Measurements from ENCODE around the gene CHKA.
A peak's percentile ranks its signal among the peaks of the same experiment; 100 is the strongest.

CHKA gene

DNA sequence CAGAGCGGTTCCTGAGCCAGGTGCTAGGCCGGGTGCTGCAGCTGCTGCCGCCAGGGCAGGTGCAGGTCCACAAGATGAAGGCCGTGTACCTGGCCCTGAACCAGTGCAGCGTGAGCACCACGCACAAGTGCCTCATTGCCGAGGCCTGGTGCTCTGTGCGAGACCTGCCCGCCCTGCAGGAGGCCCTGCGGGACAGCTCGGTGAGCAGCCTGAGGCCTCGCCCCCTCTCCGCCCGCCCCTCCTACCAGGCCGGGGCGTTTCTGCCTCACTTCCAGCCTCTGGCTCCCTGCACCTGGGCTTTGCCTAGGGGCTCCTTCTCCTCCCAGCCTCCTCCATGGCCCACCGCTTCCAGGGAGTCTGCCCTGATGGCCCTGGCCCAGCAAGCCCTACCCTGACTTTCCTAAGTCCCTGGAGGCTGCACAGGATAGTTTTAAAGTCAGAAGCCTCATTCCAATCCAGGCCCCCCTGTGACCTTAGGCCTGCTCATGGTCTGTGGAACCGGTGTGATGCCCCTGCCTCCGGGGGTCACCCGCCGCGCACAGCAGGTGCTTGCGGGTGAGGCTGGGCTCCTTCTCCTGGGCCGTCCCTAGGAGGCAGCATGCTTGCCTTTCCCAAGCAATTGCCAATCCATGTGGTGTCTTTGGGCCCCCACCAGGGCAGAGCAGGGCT, 76.9 kb downstream of the CHKA start:
- DNase-seq (ENCODE audit: low read depth), result no peak

DNA sequence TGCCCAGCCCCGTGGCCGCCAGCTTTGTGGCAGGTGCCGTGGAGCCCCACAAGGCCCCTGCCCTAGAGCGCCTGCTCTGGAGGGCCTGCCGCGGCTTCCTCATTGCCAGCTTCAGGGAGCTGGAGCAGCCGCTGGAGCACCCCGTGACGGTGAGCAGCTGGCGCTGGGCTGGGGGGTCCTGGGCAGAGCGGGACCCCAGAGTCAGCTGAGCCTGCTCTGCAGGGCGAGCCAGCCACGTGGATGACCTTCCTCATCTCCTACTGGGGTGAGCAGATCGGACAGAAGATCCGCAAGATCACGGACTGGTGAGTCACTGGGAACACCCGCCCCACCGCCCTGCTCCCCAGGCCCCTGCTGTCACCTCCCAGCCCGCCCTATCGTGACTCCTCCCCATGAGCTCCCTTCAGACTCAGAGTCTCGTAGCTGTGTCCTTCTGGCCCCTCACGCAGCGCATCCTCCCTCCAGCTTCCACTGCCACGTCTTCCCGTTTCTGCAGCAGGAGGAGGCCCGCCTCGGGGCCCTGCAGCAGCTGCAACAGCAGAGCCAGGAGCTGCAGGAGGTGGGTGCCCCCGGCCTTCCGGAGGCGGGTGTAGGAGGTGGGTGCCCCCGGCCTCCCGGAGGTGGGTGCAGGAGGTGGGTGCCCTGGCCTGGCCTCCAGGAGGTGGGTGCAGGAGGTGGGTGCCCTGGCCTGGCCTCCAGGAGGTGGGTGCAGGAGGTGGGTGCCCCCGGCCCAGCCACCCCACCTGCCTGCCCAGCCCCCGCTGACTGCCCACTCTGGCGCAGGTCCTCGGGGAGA, 77.6 kb downstream of the CHKA start:
- no peak for DNase-seq (ENCODE audit: low read depth)

DNA sequence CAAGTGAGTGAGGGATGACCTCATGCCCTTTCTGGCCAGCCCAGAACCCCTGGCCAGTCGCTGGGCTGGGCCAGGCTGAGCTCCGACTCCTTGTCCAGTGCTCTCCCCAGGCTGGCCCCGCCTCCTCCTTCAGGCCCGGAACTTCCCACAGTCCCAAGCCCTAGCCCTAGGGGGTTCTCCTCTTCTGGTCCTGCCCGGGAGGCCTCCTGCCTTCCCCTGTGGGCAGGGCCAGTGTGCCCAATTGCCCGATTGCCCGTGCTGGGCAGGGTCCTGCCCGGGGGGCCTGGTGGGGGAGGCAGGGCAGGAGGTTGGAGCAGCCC, 78.2 kb downstream of the CHKA start:
- DNase-seq (ENCODE audit: low read depth), result no peak

DNA sequence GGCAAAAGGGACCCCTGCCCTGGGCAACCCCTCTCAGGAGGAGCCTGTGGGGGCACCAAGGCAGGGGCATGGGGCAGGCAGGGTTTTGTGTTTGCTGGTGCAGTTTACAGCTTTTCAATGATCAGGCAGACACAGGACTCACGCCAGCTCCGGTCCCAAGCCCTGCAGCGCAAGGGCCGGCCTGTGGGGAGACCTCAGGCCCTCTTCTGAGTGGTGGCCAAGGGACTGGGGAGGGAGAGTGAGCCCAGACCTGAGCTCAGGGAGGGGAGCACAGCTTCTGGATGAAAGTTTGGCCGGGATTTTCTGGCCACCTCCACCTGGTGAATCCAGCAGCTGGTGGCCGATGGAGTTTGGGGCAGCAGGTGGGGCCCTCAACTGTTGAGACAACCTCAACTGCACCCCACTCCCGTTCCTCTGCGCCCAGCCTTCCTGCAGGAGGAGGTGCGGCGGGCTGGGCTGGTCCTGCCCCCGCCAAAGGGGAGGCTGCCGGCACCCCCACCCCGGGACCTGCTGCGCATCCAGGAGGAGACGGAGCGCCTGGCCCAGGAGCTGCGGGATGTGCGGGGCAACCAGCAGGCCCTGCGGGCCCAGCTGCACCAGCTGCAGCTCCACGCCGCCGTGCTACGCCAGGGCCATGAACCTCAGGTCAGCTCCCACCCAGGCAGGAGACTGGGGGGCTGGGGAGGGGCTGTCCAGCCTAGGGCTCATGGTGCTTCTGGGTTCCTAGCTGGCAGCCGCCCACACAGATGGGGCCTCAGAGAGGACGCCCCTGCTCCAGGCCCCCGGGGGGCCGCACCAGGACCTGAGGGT, 78.8 kb downstream of the CHKA start:
- DNase-seq (ENCODE audit: low read depth), result no peak

DNA sequence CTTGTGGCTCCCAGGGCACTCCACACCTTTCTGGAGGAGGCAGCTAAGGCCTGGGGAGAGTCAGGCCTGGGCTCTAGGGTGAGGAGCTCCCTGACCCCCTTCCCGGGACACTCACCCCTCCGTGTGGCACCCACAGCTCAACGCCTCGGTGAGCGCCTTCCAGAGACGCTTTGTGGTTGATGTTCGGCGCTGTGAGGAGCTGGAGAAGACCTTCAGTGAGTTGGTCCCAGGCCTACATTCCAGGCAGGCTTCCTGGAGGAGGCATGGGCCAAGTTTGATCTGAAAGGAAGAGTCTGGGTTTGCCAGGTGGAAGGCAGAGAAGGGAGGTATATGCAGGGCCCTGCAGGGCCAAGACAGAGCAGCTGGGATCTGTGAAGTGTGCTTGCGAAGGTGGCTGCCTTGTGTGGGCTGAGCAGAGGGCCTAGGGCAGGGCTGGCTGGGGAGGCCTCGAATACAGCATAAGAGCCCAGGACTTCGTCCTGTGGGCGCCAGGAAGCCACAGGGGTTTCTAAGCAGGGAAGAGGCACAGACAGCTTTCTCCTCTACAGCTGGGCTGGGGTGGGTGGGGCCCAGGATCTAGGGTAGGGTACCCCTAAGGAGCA, 79.5 kb downstream of the CHKA start:
- DNase-seq (ENCODE audit: low read depth), result no peak

DNA sequence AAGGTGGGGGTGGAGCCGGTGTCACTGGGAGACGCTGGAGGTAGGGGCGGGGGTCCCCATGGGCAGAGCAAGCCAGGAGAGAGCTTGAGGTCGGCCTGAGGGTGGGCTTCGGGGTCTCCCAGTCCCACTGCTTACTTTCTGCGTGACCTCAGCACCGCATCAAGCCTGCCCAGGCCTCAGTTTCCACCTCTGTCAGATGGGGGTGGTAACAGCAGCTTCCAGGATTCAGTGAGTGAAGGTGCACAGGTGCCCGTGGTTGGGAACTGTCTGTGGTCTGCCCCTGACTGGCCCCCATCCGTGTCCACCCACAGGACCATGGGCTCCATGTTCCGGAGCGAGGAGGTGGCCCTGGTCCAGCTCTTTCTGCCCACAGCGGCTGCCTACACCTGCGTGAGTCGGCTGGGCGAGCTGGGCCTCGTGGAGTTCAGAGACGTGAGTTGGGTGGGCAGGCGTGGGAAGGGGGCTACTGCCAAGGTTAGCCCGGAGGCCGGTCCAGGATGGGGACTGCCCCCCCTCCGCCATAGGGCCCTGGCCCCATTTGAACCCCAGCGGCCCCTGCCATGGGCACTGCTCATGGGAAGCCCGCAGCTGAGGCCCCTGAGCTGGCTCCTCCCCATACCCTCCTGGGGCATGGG, 80.1 kb downstream of the CHKA start:
- no peak for DNase-seq (ENCODE audit: low read depth)

DNA sequence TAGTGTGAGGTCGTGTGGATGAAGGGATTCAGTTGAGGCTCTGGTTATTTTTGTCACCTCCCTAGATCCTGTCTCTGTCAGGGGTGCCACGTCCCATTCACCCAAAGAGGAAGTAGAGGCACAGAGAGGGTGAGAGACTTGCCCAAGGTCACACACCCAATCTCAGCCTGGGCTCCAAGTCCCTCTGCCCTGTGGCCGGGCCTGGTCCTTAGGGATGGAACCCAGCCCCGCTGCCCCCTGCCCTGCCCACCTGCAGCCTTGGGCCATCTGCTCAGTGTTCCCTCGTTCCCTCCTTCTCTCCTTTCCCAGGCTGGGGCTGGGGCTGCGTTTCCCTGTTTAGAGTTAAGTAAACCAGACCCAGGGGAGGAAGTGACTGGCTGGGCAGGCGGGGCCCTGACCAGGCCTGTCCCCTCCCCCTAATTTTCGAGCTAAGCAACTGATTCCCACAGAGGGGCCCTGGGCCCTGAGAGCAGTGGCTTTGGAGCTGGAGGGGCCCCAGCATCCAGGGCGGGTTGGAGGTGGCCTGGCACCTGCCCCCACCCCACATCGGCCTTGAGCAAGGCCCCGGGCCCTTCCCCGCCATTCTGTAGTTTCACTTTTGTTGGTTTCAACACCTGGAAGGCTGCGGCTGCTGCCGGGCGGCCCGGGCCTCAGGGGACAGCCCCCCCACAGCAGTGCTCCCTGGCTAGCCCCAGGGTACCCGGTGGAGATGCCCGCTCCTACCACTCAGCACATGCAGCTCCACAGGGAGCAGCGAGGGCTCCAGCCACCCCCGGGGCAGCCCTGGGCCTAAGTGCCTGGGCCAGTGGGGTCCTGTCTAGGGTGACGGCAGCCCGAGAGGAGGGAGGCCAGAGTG, 80.9 kb downstream of the CHKA start:
- no peak for DNase-seq (ENCODE audit: low read depth)

DNA sequence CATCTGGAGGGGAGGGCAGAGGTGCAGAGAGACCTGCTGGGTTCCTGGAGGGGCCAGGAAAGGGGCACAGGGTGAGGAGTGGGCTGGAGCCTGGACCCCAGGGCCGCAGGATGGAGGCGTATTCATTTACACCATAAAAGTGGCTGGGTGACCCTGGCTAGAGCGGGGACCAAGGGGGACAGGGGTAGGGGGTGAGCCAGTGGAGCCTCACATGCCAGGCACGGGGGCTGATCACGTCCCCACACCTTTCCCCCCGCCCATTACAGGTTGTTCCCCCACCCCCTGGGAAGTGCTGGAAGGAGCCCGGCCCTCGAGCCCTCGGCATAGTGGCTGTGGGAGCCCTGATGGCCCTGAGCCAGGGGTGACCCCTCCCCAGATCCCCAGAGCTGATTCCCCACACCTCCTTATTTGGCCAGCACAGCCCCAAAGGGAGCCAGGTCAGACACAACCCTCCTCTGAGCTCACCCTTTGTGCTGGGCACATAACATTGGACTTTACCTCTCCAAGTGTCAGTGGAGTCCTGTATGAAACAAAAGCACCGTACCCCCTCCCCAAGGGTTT, 81.6 kb downstream of the CHKA start:
- DNase-seq (ENCODE audit: low read depth), result no peak

DNA sequence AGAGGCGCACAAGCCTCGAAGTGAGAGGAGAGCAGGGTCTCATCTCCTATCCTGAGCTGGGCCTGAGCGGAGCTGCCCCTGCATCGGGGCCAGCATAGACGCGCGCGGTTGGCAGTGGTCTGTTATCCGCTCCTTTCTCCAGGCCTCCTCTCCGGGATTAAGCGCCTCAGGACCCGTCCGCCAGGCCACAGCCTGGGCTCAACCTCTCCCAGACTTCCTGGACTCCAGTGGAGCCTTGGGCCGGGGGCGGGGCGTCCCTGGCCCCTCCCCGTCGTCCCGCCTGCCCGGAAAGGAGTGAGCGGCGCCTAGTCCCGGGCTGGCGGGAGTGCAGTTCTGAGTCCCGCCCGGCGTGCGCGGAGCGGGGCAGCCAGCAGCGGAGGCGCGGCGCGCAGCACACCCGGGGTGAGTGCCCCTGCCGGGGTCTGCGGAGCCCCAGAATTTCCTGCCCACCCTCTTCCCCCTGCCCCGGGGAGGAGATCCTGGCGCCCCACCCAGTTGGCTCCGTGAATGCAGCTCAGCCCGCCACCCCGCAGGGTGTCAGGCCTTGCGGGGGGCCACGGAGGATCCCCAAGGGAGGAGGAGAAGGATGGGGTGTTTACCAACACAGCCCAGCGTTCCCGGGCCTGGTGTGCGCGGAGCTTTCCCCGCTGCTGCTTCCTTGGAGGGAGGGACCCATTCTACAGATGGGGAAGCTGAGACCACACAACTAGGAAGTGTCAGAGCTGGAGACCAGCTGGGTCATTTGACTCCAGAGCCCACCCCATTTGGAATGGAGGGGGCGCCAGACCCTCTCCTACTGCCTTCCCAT, 82.3 kb downstream of the CHKA start, which contains the start of gene TCIRG1:
TSS of gene TCIRG1 (plus strand) at position 308 of the 808 bp plus-strand sequence. CDS start 2,247 bp downstream, outside the sequence.
- DNase-seq (ENCODE audit: low read depth), result peak; percentile 45

DNA sequence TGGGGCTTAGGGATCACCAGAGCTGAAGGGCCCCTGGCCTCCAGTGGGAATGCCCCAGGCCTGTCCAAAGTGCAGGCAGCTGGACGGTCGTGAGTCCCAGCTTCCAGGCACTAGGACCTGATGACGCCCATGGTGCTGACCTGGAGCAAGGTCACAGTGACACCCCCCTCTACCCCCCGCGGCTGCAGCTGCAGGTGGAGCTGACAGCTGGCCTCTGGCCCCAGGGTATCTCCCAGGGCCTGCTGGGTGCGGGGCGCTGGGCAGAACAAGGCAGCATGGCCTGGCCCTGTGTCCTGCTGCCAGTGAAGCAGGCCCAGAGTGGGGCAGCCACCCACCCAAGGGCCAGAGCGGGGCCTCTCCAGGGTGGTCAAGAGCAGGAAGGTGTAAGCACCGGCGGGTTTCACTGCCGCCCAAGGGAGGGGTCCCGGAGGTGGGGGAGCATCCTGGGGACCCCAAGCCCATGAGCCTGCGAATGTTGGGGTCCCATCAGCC, 82.9 kb downstream of the CHKA start:
- no peak for DNase-seq (ENCODE audit: low read depth)

DNA sequence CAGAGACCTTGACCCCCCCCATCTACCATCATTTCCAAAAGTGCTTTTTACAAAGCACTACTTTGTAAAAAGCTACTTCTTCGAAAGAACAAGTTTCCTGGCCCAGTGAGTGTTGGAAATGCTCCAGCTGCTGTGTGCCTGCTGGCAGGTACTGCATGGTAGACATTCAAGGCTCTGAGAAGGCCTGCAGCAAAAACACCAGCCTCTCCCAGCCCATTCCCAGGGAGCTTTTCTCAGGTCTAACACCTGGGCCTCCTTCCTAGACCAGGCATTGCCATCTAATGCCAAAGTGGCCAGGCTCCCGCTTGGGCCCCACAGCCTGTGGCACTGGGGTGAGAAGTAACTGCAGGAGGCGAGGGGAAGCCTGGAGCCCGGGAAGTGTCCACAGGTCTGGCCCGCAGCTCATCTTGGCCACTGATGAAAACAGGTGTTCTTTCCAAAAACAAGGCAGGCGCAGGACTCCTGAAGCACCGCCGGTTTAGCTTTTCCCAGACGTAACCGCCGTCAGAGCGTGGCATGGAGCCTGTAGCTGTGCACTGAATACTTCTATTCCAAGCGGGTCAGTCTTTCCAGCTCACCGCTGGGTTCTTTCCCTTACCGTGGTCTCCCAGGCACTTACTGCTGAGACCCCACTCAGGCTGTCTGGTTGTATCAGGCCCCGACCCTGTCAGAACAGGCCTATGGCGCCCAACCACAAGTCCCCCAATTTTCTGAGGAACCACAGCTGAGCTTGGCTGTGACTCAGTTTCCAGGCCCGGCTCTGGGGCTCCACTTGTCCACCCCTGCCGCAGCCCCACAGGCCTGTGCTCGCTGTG, 83.6 kb downstream of the CHKA start:
- DNase-seq (ENCODE audit: low read depth), result no peak

DNA sequence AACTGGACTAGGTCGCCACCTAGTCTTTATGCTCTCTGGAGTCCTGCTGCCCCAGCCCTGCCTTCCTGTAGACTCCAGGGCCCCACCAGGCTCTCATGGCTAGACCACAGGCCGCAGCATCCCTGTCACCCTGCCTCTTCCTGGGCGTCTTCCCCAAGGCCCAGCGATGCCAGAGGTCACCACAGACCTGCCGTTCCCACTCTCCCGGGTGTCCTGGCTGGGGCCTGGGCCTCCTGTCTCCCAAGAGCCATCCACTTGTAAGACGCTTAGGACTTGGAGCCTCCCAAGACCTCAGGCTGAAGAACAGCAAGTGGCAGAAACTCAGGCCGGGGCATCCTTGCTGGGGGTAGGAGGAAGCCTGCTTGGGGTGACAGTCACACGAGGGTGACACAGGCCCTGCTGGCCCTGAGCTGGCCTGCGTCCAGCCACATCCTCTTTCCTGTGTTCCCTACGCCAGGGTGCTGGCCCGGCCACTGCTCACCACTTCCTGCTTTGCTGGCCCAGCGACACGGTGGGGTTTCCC, 84.4 kb downstream of the CHKA start:
- DNase-seq (ENCODE audit: low read depth), result no peak

DNA sequence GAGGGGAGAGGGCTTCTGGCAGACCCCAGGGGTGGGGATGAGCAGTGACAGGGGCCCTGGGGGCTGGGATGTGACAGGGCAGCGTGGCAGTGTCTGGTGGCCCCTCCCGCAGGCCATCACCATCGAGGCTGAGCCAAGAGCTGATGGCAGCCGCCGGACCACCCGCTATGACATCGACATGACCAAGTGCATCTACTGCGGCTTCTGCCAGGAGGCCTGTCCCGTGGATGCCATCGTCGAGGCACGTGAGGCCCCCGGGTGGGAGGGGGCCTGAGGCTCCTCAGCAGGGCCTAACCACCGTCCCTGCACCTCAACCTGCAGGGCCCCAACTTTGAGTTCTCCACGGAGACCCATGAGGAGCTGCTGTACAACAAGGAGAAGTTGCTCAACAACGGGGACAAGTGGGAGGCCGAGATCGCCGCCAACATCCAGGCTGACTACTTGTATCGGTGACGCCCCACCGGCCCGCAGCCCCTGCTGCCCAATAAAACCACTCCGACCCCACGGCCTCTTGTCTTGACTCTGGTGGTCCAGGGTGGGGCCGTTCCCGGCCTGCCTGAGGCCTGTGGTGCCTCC, 85.0 kb downstream of the CHKA start:
- no peak for DNase-seq (ENCODE audit: low read depth)

DNA sequence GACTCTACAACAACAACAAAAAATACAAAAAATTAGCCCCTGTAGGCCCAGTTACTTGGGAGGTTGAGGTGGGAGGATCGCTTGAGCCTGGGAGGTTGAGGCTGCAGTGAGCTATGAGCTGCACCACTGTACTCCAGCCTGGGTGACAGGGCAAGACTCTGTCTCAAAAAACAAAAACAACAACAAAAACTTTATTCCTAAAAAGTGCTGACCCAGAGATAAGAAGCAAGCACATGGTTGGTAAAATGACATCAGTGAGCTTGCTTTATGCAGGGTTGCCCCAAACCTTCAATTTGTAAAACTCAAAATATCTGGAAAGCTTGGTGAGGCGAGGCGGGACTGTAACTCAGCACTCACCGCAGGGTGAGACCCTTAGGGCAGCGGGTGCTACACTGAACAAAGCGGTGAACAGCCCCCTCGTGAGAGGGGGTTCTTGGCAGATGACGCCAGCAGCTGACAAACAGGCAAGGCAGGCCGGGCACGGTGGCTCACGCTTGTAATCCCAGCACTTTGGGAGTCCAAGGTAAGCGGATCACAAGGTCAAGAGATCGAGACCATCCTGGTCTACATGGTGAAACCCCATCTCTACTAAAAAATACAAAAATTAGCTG, 85.8 kb downstream of the CHKA start:
- DNase-seq (ENCODE audit: low read depth), result no peak

DNA sequence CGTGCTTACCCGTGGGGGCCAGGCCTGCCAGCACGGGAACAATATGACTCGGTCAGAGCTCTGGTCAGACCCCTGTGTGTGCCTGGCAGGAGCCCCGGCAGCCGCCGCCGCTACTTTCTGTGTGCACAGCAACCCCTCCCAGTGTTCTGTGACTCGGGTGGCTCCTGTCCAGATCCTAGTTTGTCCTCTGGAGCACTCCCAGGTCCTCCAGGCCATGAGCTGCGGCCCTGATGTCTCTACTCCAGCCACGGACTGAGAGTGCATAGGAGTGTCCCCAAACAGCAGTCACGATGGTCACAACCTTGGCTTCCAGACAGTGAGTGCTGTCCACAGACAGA, 87.5 kb downstream of the CHKA start:
- no peak for DNase-seq (ENCODE audit: low read depth)

DNA sequence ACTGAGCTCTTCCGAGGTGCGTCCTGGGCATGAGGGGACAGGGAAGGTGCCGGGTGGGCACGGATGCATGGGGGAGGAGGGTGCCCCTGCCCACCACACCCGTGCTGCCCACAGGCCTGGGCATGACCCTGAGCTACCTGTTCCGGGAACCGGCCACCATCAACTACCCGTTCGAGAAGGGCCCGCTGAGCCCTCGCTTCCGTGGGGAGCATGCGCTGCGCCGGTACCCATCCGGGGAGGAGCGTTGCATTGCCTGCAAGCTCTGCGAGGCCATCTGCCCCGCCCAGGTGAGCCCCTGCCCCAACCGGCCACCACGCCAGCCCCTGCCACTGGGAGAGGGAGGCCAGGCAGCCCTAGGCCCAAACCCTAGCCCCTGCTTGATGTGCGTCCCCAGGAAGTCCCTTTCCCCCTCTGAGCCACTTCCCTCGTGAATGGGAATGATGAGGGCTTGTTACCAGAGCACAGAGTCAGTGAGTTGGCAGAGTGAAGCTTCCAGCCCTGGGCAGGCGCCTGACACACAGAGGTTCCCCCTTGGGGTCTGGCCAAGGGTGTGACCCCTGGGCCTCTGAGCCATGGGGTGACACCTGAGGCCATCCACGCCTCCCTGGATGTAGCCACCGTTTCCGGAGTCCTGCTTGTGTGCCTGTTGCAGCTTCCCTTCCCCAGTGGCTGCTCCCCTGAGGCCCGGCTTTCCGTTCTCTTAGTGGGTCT, 88.0 kb downstream of the CHKA start:
- no peak for DNase-seq (ENCODE audit: low read depth)

DNA sequence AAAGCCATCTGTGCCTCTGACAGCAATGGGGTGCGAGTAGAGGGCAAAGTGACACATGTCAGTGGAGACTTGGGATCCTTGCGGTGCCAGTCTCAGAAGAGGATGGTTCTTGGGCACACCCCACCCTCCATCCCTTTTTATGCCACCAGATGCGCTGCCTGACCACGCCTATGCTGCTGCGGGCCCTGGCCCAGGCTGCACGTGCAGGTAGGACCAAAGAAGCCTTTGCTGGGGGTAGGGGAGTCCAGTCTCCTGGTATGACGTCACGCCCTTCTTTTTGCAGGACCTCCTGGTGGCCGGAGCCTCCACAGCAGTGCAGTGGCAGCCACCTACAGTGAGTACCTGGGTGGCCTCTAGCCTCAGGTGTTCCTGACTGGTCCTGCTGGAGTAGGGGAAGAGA, 89.2 kb downstream of the CHKA start:
- no peak for DNase-seq (ENCODE audit: low read depth)

All from stimulated activated CD4-positive, alpha-beta T cell treated with anti-CD3 and anti-CD28 coated beads, Interleukin-2, amount 100 ng/mL, for 4 hours (primary cell).